ENCODE measurements around the gene COX4I1. TPM values are rescaled to one million over a fixed set of nuclear protein-coding genes. Genes with fewer than 3 reads are reported as not detected.
A peak's percentile ranks its signal among the peaks of the same experiment; 100 is the strongest.

Gene COX4I1
- total and polyA plus RNA-seq, 9 of the 15 experiments (the other 6 are each of a cell fraction or from before 2014, with no cell fraction given) = 651 to 2,356 (median 1,032) TPM

DNA sequence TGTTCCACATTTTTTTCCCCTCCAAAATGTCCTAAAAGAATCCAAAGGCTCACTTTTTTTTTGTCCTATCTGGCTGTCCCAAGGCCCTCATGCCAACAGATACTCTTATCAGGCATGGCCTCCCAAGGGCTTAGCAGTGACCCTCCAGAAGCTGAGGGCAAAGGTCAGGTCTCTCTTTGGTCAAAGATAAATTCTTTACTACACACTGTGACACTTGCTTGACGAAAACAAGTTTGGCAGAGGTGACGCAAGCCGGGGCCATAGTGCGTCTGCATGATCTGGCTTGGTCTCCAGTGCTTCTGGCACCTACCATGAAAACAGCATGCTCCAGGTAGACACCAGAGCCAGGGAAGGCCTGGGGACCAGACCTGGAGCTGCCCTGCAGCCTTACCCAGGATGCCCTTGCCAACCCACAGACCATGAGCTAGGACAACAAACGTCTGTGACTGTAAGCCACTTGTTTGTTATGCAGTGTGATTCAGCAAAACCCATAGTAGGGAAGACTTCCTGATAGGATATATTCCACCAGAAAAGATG, 50.9 kb downstream of the COX4I1 start (continued):
- TF ChIP-seq CUX1 (CRISPR knock-in tag; IDR thresholded peaks at IDR 0.05) (no peak), TFAP4 (CRISPR knock-in tag; IDR thresholded peaks at IDR 0.05; ENCODE audit: borderline replicate concordance) (no peak), RCOR1 (IDR thresholded peaks at IDR 0.05; ENCODE audit: borderline replicate concordance in 1 of 2, low read depth in 2 of 2, low read length in 2 of 2) (peak in 1 of 2 experiments; percentile 54; a peak in 1 of 4 replicates), ZNF384 (IDR thresholded peaks at IDR 0.05; ENCODE audit: low read depth, low read length) (peak; percentile 63; the same call in 1 of the 2 replicates), RBM14 (IDR thresholded peaks at IDR 0.05; ENCODE audit: borderline replicate concordance, insufficient read depth, low read depth, low read length) (no peak), FOXA1 (IDR thresholded peaks at IDR 0.05; ENCODE audit: borderline replicate concordance) (no peak), SIX5 (IDR thresholded peaks at IDR 0.05; ENCODE audit: borderline replicate concordance in 1 of 2, insufficient read depth in 1 of 2, low read depth in 1 of 2, low read length in 2 of 2) (no peak)
- TF ChIP-seq, protein P1, sequence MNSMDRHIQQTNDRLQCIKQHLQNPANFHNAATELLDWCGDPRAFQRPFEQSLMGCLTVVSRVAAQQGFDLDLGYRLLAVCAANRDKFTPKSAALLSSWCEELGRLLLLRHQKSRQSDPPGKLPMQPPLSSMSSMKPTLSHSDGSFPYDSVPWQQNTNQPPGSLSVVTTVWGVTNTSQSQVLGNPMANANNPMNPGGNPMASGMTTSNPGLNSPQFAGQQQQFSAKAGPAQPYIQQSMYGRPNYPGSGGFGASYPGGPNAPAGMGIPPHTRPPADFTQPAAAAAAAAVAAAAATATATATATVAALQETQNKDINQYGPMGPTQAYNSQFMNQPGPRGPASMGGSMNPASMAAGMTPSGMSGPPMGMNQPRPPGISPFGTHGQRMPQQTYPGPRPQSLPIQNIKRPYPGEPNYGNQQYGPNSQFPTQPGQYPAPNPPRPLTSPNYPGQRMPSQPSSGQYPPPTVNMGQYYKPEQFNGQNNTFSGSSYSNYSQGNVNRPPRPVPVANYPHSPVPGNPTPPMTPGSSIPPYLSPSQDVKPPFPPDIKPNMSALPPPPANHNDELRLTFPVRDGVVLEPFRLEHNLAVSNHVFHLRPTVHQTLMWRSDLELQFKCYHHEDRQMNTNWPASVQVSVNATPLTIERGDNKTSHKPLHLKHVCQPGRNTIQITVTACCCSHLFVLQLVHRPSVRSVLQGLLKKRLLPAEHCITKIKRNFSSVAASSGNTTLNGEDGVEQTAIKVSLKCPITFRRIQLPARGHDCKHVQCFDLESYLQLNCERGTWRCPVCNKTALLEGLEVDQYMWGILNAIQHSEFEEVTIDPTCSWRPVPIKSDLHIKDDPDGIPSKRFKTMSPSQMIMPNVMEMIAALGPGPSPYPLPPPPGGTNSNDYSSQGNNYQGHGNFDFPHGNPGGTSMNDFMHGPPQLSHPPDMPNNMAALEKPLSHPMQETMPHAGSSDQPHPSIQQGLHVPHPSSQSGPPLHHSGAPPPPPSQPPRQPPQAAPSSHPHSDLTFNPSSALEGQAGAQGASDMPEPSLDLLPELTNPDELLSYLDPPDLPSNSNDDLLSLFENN (IDR thresholded peaks at IDR 0.05; ENCODE audit: low read depth in 2 of 2, low read length in 2 of 2) = no peak
